Lower leg skin (tissue), 3 donors: Measurements from ENCODE around the gene MKLN1.

ENCODE experiments used
- POLR2A ChIP-seq, 2 donors: fragments of 450-650 bp; IDR thresholded peaks; one replicate each; pipeline ENCODE4 v1.6.1; 2016 to 2017; ENCODE audit warnings: antibody characterized with exemption in 2 of 2, mild to moderate bottlenecking in 1 of 2, moderate library complexity in 1 of 2
- TF ChIP-seq, protein P1 (sequence below), 3 donors: fragments of 450-650 bp; IDR thresholded peaks; one replicate each; pipeline ENCODE4 v1.5.1; 2016; ENCODE audit warnings: antibody characterized with exemption in 3 of 3, mild to moderate bottlenecking in 3 of 3, moderate library complexity in 2 of 3

DNA sequence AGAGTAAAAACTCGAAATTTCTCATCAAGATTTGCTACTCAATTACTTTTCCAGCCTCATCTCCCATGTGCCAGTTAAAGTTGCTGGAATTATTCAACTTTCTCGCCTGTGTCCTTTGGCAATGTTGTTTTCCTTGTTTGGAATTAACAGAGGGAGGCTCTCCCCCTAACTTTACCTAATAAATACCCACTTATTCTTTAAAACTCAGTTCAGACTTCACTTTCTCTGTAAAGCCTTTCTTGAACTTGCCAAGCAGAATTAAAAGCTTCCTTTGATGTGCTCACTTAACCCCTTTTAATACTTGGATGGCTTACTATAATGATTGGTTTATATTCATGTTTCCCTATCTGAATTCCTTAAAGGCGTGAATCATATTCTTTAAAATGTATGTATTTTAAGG, 104.1 kb downstream of the MKLN1 start:
- TF ChIP-seq, protein P1, sequence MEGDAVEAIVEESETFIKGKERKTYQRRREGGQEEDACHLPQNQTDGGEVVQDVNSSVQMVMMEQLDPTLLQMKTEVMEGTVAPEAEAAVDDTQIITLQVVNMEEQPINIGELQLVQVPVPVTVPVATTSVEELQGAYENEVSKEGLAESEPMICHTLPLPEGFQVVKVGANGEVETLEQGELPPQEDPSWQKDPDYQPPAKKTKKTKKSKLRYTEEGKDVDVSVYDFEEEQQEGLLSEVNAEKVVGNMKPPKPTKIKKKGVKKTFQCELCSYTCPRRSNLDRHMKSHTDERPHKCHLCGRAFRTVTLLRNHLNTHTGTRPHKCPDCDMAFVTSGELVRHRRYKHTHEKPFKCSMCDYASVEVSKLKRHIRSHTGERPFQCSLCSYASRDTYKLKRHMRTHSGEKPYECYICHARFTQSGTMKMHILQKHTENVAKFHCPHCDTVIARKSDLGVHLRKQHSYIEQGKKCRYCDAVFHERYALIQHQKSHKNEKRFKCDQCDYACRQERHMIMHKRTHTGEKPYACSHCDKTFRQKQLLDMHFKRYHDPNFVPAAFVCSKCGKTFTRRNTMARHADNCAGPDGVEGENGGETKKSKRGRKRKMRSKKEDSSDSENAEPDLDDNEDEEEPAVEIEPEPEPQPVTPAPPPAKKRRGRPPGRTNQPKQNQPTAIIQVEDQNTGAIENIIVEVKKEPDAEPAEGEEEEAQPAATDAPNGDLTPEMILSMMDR (IDR thresholded peaks at IDR 0.05), result no peak
- no peak for TF ChIP-seq POLR2A (IDR thresholded peaks at IDR 0.05)
